ENCODE measurements around the gene ZMYND8.
A peak's percentile ranks its signal among the peaks of the same experiment; 100 is the strongest.

ZMYND8 gene

GRCh38 chr20:47345214-47345613, 11.3 kb downstream of the ZMYND8 start:
- ATAC-seq (ENCODE audit: low read depth) (no peak), DNase-seq (ENCODE audit: low spot score) (no peak)
- H3K9me3 ChIP-seq (ENCODE audit: severe bottlenecking) = no peaks in the 10 kb centered on the region
- H3K4me3 ChIP-seq (ENCODE audit: severe bottlenecking) = no peak overlapping the region
- H3K4me1 ChIP-seq (ENCODE audit: insufficient read depth, poor library complexity, severe bottlenecking) = peaks cover 23% of the 10 kb centered on the region
- peak overlapping the region; percentile 2 for H3K27ac ChIP-seq (ENCODE audit: poor library complexity, severe bottlenecking)
- no peaks in the 10 kb centered on the region for H3K27me3 ChIP-seq (ENCODE audit: insufficient read depth, poor library complexity, severe bottlenecking)
- H3K36me3 ChIP-seq (ENCODE audit: low read depth) = peaks cover 88% of the 10 kb centered on the region
- no peak for TF ChIP-seq CTCF (IDR thresholded peaks at IDR 0.05; ENCODE audit: poor library complexity, severe bottlenecking)

DNA sequence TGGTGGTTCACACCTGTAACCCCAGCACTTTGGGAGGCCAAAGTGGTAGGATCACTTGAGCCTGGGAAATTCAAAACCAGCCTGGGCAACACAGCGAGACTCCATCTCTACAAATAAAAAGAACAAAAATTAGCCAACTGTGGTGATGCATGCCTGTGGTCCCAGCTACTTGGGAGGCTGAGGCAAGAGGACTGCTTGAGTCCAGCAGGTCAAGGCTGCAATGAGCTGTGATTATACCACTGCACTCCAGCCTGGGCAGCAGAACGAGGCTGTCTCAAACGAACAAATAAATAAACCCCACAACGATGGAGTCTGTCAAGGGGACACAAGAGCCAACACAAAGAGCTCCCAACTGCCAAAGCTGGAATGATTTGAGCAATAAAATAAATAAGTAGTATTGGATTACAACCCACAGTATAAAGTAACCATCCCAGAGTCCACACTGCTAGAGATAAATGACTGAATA, 13.5 kb downstream of the ZMYND8 start:
- no peak for ATAC-seq (ENCODE audit: low read depth)
- Histone ChIP-seq H3K4me3 (ENCODE audit: severe bottlenecking) (no peak overlapping the region), H3K36me3 (ENCODE audit: low read depth) (peaks cover 82% of the 10 kb centered on the region), H3K27me3 (ENCODE audit: insufficient read depth, poor library complexity, severe bottlenecking) (no peaks in the 10 kb centered on the region), H3K9me3 (ENCODE audit: severe bottlenecking) (no peaks in the 10 kb centered on the region), H3K27ac (ENCODE audit: poor library complexity, severe bottlenecking) (peak overlapping the region; percentile 2), H3K4me1 (ENCODE audit: insufficient read depth, poor library complexity, severe bottlenecking) (peaks cover under 1% of the 10 kb centered on the region)
- no peak for DNase-seq (ENCODE audit: low spot score)
- no peak for TF ChIP-seq CTCF (IDR thresholded peaks at IDR 0.05; ENCODE audit: poor library complexity, severe bottlenecking)

DNA sequence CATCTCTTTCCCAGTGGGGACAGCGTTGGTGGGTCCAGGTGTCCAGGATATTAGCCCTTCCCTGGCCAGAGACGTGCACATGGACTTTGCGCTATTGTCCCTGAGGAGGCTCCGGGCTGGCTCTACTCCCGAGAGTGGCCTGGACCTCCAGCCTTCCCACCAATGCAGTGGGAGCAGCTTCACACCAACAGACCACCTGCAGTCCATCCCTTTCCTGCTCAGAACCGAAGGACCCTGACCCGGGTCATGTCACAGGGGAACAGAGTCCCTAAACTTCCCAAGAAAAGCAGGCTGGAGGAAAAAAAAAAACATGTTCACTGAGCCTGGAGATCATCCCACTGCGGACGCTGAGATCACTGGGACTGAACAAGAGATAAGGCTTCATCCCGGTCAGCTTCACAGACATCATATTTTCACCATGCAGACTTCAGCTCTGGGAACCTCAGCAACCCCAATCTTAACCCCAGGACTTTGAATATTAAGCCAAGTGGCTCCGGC, 18.3 kb downstream of the ZMYND8 start:
- Histone ChIP-seq H3K36me3 (ENCODE audit: low read depth) (peaks cover 74% of the 10 kb centered on the region), H3K4me3 (ENCODE audit: severe bottlenecking) (no peak overlapping the region), H3K27me3 (ENCODE audit: insufficient read depth, poor library complexity, severe bottlenecking) (no peaks in the 10 kb centered on the region), H3K27ac (ENCODE audit: poor library complexity, severe bottlenecking) (peak overlapping the region; percentile 100), H3K9me3 (ENCODE audit: severe bottlenecking) (no peaks in the 10 kb centered on the region), H3K4me1 (ENCODE audit: insufficient read depth, poor library complexity, severe bottlenecking) (peaks cover 22% of the 10 kb centered on the region)
- no peak for ATAC-seq (ENCODE audit: low read depth)
- no peak for TF ChIP-seq CTCF (IDR thresholded peaks at IDR 0.05; ENCODE audit: poor library complexity, severe bottlenecking)
- no peak for DNase-seq (ENCODE audit: low spot score)

GRCh38 chr20:47337413-47337812, 19.1 kb downstream of the ZMYND8 start:
- Histone ChIP-seq H3K36me3 (ENCODE audit: low read depth) (peaks cover 77% of the 10 kb centered on the region), H3K27ac (ENCODE audit: poor library complexity, severe bottlenecking) (peak overlapping the region; percentile 100), H3K9me3 (ENCODE audit: severe bottlenecking) (no peaks in the 10 kb centered on the region), H3K4me3 (ENCODE audit: severe bottlenecking) (no peak overlapping the region), H3K27me3 (ENCODE audit: insufficient read depth, poor library complexity, severe bottlenecking) (no peaks in the 10 kb centered on the region), H3K4me1 (ENCODE audit: insufficient read depth, poor library complexity, severe bottlenecking) (peaks cover 30% of the 10 kb centered on the region)
- no peak for DNase-seq (ENCODE audit: low spot score)
- no peak for TF ChIP-seq CTCF (IDR thresholded peaks at IDR 0.05; ENCODE audit: poor library complexity, severe bottlenecking)
- ATAC-seq (ENCODE audit: low read depth) = no peak

DNA sequence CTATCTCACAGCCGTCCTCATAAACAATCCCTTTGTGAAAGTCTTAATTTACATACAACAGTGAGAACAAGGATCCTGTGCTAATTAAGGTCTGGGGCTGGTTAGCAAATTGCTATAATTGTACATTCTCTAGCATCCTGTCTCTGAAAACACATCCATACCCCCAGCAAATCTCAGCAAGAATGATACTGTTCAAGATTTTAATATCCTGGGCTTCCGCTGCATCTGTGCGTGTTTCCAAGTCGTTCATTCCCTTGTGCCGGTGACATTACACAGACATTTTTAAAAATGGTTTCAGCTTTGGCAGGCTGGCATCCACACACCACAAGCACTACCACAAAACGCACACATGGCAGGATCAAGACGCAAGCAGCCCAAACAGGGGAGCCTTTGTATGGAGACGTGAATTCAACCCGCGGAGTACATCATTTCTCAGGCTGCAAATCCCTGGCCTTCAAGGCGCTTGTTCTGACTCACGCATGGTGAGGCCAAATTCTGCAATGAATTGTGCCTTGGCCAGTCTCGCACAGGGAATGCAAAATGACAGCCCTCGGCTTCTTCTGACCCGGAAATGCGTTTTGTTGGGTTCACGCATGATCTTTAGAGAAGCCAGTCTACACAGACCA, 20.3 kb downstream of the ZMYND8 start:
- no peak for TF ChIP-seq CTCF (IDR thresholded peaks at IDR 0.05; ENCODE audit: poor library complexity, severe bottlenecking)
- ATAC-seq (ENCODE audit: low read depth) (no peak), DNase-seq (ENCODE audit: low spot score) (no peak)
- no peak overlapping the region for H3K4me3 ChIP-seq (ENCODE audit: severe bottlenecking)
- no peaks in the 10 kb centered on the region for H3K9me3 ChIP-seq (ENCODE audit: severe bottlenecking)
- H3K27ac ChIP-seq (ENCODE audit: poor library complexity, severe bottlenecking) = peak overlapping the region; percentile 100
- no peaks in the 10 kb centered on the region for H3K27me3 ChIP-seq (ENCODE audit: insufficient read depth, poor library complexity, severe bottlenecking)
- H3K4me1 ChIP-seq (ENCODE audit: insufficient read depth, poor library complexity, severe bottlenecking) = peaks cover 42% of the 10 kb centered on the region
- peaks cover 78% of the 10 kb centered on the region for H3K36me3 ChIP-seq (ENCODE audit: low read depth)

Data from RWPE2 (cell line).